MCF 10A (cell line): ENCODE results near the gene FBXL4. TPM values are rescaled to one million over a fixed set of nuclear protein-coding genes. Genes with fewer than 3 reads are reported as not detected.
A peak's percentile ranks its signal among the peaks of the same experiment; 100 is the strongest.

Source experiments
- BruUV-seq: library from RNA; stranded (reverse); fragments of 400-500 nt; replicated peaks from 2 replicates; lab custom pipeline; 2021; lab: Mats Ljungman, UMichigan
- CTCF ChIA-PET: fragments of 300-600 bp; sonication (Branson Sonifier 250); formaldehyde crosslinking; extraction: SDS; loops from one replicate; lab custom pipeline; 2021; ENCODE audit warnings: antibody characterized with exemption, inconsistent platforms; lab: Yijun Ruan, JAX
- POLR2A ChIA-PET: fragments of 300-600, 350-650 bp; sonication (Branson Sonifier 250); formaldehyde crosslinking; extraction: SDS; loops from one replicate; lab custom pipeline; 2020; ENCODE audit warnings: antibody characterized with exemption, inconsistent platforms; lab: Yijun Ruan, JAX
- DNase-seq: peaks from one replicate; pipeline ENCODE4 v3.0.0-alpha.2; 2018; ENCODE audit not compliant: unreplicated experiment
- H3K27ac Mint-ChIP-seq: one replicate; pipeline ENCODE4 v1.8.0; 2022; ENCODE audit warnings: mild to moderate bottlenecking, low read depth, mixed read lengths; ENCODE audit not compliant: unreplicated experiment
- H3K27me3 Mint-ChIP-seq: one replicate; pipeline ENCODE4 v1.8.0; 2022; ENCODE audit warnings: mixed read lengths; ENCODE audit not compliant: insufficient read depth, unreplicated experiment
- H3K36me3 Mint-ChIP-seq: one replicate; pipeline ENCODE4 v1.8.0; 2022; ENCODE audit warnings: mild to moderate bottlenecking, moderate library complexity, mixed read lengths; ENCODE audit not compliant: insufficient read depth, unreplicated experiment
- H3K4me1 Mint-ChIP-seq: one replicate; pipeline ENCODE4 v1.8.0; 2022; ENCODE audit warnings: mixed read lengths; ENCODE audit not compliant: insufficient read depth, unreplicated experiment
- H3K4me3 Mint-ChIP-seq: one replicate; pipeline ENCODE4 v1.8.0; 2022; ENCODE audit warnings: mild to moderate bottlenecking, moderate library complexity, mixed read lengths; ENCODE audit not compliant: unreplicated experiment
- H3K9me3 Mint-ChIP-seq: one replicate; pipeline ENCODE4 v1.8.0; 2022; ENCODE audit warnings: mixed read lengths; ENCODE audit not compliant: unreplicated experiment
- intact Hi-C: fragments of 100-400 bp; cut with micrococcal nuclease; formaldehyde crosslinking; loops from 2 replicates; pipeline ENCODE4 v1.14.1; 2022
- total RNA-seq: library from RNA; stranded (reverse); gene quantifications from 2 replicates; pipeline ENCODE4 v1.2.3, GENCODE V29; 2022
- TF ChIP-seq, protein P1 (sequence below): fragments of 200-600 bp; IDR thresholded peaks from one replicate; pipeline ENCODE4 v1.8.0; 2022; ENCODE audit warnings: antibody characterized with exemption, mild to moderate bottlenecking; ENCODE audit not compliant: unreplicated experiment

The FBXL4 gene
- total RNA-seq, 1 experiment from 2014 or later = 15.7 TPM

DNA sequence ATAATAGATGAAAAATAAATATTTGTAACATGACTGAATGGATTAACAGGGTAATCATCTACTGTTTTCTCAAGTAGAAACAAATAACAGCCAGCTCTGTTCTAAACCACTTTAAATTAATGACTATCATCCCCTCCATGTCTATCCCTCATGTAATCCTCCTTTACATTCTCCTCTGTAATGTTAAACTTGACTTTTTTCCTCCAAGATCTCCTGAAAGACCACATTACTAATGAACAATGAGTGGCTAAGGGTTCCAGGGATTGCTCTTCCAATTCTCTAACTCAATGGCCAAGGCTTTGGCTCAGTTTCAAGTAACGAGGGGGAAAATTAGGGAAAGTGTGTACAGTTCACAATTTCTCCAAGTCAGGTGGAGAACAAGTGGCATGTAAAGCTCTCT is 37.6 kb upstream of the FBXL4 start:
- H3K9me3 Mint-ChIP-seq = no peaks in the 10 kb centered on the region
- TF ChIP-seq, protein P1, sequence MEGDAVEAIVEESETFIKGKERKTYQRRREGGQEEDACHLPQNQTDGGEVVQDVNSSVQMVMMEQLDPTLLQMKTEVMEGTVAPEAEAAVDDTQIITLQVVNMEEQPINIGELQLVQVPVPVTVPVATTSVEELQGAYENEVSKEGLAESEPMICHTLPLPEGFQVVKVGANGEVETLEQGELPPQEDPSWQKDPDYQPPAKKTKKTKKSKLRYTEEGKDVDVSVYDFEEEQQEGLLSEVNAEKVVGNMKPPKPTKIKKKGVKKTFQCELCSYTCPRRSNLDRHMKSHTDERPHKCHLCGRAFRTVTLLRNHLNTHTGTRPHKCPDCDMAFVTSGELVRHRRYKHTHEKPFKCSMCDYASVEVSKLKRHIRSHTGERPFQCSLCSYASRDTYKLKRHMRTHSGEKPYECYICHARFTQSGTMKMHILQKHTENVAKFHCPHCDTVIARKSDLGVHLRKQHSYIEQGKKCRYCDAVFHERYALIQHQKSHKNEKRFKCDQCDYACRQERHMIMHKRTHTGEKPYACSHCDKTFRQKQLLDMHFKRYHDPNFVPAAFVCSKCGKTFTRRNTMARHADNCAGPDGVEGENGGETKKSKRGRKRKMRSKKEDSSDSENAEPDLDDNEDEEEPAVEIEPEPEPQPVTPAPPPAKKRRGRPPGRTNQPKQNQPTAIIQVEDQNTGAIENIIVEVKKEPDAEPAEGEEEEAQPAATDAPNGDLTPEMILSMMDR = no peak
- no peaks in the 10 kb centered on the region for H3K4me1 Mint-ChIP-seq
- ChIA-PET CTCF (interaction anchor here (0.6 to 0.7 kb wide), 2 partner anchors 15 to 1108 kb away, joined by 3 read pairs; no protein-coding TSS in a partner anchor), POLR2A (no interaction called here)
- H3K4me3 Mint-ChIP-seq = no peak overlapping the region
- no TSS peak for BruUV-seq
- intact Hi-C loops = no loop called here
- no peaks in the 10 kb centered on the region for H3K36me3 Mint-ChIP-seq
- H3K27ac Mint-ChIP-seq = no peak overlapping the region
- peaks cover 61% of the 10 kb centered on the region for H3K27me3 Mint-ChIP-seq
- DNase-seq = no peak

DNA sequence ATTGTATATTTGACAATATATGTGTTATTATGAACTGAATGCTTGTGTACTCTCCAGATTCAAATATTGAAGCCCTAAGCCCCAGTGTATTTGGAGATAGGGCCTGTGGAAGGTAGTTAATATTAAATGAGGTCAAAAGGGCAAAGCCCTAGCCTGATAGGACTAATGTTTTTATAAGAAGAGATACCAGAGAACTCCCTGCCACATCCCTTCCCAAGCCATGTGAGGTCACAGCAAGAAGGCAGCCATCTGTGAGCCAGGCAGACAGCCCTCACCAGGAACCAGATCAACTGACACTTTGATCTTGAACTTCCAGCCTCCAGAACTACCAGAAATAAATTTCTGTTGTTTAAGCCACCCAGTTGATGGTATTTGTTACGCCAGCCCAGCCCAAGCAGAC is 36.4 kb upstream of the FBXL4 start:
- Mint-ChIP-seq H3K36me3 (no peaks in the 10 kb centered on the region), H3K4me3 (no peak overlapping the region), H3K9me3 (no peaks in the 10 kb centered on the region), H3K27me3 (peaks cover 61% of the 10 kb centered on the region), H3K27ac (no peak overlapping the region), H3K4me1 (no peaks in the 10 kb centered on the region)
- TF ChIP-seq, protein P1 = no peak
- POLR2A ChIA-PET = interaction anchor here (0.7 kb wide), 1 partner anchor 1040 kb away, joined by 3 read pairs; no protein-coding TSS in a partner anchor
- intact Hi-C loops = no loop called here
- CTCF ChIA-PET = no interaction called here
- no peak for DNase-seq
- BruUV-seq = no TSS peak

DNA sequence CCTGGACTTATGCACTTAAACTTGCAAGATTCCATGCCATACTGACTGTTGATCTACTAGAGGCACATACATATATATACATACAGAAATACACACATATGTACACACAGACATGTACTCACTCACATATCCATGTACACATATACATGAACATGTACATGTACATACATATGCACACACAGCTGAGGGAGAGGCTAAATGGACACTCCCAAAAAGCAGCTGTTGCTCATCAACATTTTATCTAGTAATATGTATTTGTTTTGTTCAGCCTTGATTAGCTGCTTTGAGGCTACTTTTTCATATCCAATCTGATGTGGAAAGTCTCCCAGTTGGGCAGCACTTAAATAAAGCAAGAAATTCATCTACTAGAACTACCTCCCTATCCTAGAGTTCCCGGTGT is 33.7 kb upstream of the FBXL4 start:
- no peaks in the 10 kb centered on the region for H3K4me1 Mint-ChIP-seq
- peaks cover 48% of the 10 kb centered on the region for H3K27me3 Mint-ChIP-seq
- ChIA-PET CTCF (no interaction called here), POLR2A (interaction anchor here (0.6 to 0.8 kb wide), 2 partner anchors 34 to 456 kb away, joined by 3 read pairs; partner anchors contain the start of gene FBXL4)
- H3K27ac Mint-ChIP-seq = no peak overlapping the region
- no peaks in the 10 kb centered on the region for H3K9me3 Mint-ChIP-seq
- TF ChIP-seq, protein P1 = no peak
- H3K36me3 Mint-ChIP-seq = no peaks in the 10 kb centered on the region
- H3K4me3 Mint-ChIP-seq = no peak overlapping the region
- no TSS peak for BruUV-seq
- intact Hi-C loops = no loop called here
- DNase-seq = no peak

DNA sequence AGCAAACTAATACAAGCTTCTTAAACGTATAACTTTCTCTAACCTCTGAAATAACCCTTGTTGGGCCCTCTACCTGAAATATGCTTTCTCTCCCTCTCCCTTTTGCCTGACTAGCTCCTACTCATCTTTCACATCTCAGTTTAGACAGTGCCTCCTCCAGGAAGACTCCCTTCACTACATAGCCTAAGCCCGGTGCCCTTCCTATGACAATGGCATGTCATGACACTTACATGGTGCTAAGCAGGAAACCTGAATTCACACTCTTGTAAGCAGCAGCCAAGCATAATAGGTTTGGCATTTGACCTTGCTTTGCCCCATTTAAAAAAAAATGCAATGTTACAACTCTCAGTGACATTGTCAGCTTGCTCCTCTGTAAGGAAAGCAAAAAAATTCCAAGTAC is 33.1 kb upstream of the FBXL4 start:
- POLR2A ChIA-PET = no interaction called here
- intact Hi-C loops = no loop called here
- H3K4me1 Mint-ChIP-seq = no peaks in the 10 kb centered on the region

More for the DNA sequence above, 33.1 kb upstream of the FBXL4 start:
- BruUV-seq = no TSS peak
- CTCF ChIA-PET = interaction anchor here (0.6 kb wide), 1 partner anchor 139 kb away, joined by 3 read pairs; no protein-coding TSS in a partner anchor
- Mint-ChIP-seq H3K4me3 (no peak overlapping the region), H3K27me3 (peaks cover 43% of the 10 kb centered on the region), H3K27ac (no peak overlapping the region), H3K36me3 (no peaks in the 10 kb centered on the region), H3K9me3 (no peaks in the 10 kb centered on the region)
- TF ChIP-seq, protein P1 = no peak
- DNase-seq = peak; percentile 6
